Ishikawa (cell line): ENCODE results near the gene RABGAP1L.

ENCODE experiments used
- CEBPB ChIP-seq: IDR thresholded peaks from 2 replicates; pipeline ENCODE4 v1.6.1; 2012
- CREB1 ChIP-seq: IDR thresholded peaks from 2 replicates; pipeline ENCODE4 v1.6.1; 2012; ENCODE audit warnings: low read depth
- EGR1 ChIP-seq: IDR thresholded peaks from 2 replicates; pipeline ENCODE4 v1.6.1; 2012
- EP300 ChIP-seq: IDR thresholded peaks from 2 replicates; pipeline ENCODE4 v1.6.1; 2012; ENCODE audit warnings: borderline replicate concordance
- FOXM1 ChIP-seq: IDR thresholded peaks from 2 replicates; pipeline ENCODE4 v1.6.1; 2012; ENCODE audit warnings: low read depth, borderline replicate concordance
- NFIC ChIP-seq: IDR thresholded peaks from 2 replicates; pipeline ENCODE4 v1.6.1; 2012
- RAD21 ChIP-seq: IDR thresholded peaks from 2 replicates; pipeline ENCODE4 v1.6.1; 2012; ENCODE audit warnings: low read depth
- REST ChIP-seq: IDR thresholded peaks from 2 replicates; pipeline ENCODE4 v1.6.1; 2012; ENCODE audit warnings: low read depth, mild to moderate bottlenecking
- TAF1 ChIP-seq: IDR thresholded peaks from 2 replicates; pipeline ENCODE4 v1.6.1; 2012; ENCODE audit warnings: low read depth, mild to moderate bottlenecking
- TCF12 ChIP-seq: IDR thresholded peaks from 2 replicates; pipeline ENCODE4 v1.6.1; 2012; ENCODE audit warnings: low read depth
- TEAD4 ChIP-seq: IDR thresholded peaks from 2 replicates; pipeline ENCODE4 v1.6.1; 2012
- YY1 ChIP-seq: IDR thresholded peaks from 2 replicates; pipeline ENCODE4 v1.6.1; 2012; ENCODE audit warnings: low read depth
- ZBTB7A ChIP-seq: IDR thresholded peaks from 2 replicates; pipeline ENCODE4 v1.6.1; 2012; ENCODE audit warnings: low read depth
- TF ChIP-seq, protein P1 (sequence below): IDR thresholded peaks from 2 replicates; pipeline ENCODE4 v1.6.1; 2012
- TF ChIP-seq, protein P2 (sequence below): IDR thresholded peaks from 2 replicates; pipeline ENCODE4 v1.6.1; 2012

Gene RABGAP1L

DNA sequence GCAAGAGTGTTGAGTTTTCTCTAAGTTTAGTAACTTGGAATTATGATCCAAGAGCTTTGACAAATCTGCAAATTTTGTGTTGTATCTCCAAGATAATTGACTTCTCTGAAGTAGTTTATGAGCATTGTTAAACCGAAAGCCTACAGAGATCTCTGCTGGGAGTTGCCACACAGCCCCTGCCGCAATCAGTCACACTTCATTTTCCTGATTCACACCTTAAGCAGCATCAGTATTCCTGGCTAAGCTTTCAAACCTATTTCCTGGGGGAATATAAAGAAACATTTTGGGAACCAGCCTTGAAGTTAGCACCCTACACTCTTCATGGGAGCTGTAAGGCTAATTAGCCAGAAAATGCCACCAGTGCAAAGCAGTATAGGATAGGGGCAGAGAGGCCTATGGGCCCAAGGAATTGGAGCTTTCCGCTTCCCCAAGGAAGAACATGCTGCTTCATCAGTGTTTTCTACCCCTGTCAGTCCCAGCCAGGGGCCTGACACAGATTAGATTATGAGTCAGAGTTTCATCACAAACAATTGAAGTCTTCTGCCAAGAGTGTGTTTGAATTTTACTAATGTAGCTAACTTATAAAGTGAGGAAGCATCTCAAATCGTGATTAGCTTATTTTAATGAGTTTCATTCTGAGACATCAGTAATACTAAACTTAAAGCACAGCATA, 817.3 kb downstream of the RABGAP1L start:
- no peak for TF ChIP-seq TCF12
- TF ChIP-seq TEAD4, result no peak
- TF ChIP-seq, protein P1, sequence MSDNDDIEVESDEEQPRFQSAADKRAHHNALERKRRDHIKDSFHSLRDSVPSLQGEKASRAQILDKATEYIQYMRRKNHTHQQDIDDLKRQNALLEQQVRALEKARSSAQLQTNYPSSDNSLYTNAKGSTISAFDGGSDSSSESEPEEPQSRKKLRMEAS, result no peak
- TF ChIP-seq CEBPB, result 0 out of 2 replicates have a peak, but pooled peaks have one; percentile 28
- no peak for TF ChIP-seq TAF1
- no peak for TF ChIP-seq ZBTB7A

DNA sequence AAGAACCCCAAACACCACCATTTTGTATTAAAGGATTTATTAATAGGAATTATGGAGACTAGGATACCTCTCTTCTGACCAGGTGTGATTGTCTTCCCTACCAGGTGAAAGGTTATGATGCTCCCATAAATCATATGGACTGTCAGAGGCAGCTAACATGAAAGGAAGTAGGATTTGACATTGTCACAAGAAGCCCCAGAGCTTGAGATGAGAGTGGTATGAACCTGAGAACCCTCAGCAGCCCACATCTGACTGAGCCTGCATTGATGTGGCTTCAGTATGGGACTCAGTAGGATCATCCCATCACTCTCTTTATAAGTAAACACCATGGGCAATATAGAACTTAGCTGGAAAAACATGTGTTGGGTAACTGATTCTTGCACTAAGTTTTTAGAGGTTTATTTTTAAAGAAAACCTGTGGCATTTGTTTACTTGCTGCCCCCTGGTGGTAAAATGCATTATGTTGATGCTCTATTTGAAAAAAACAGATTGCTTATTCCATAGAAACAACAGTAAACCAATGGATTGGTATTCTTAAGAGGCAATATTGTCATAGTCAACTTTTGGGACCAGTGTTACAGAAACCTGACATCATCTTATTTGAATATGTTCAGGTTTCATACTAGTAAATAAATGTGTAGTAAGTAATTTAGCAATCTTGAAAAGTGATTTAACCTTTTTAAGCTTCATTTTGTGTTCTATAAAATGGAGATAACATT, 823.8 kb downstream of the RABGAP1L start:
- TF ChIP-seq TCF12 (no peak), RAD21 (peak; percentile 66)

DNA sequence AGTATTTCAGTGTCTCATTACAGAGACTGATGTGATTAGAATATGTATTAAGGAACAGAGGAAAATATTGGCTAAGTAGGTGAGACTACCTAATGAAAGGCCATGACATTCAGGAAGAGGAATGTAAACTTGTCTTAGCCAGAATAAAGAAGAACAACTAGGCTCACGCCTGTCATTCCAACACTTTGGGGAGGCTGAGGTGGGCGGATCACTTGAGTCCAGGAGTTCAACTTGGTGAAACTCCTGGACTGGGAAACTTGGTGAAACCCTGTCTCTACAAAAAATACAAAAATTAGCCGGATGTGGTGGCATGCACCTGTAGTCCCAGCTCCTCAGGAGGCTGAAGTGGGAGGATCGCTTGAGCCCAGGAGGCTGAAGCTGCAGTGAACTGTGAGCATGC, 825.6 kb downstream of the RABGAP1L start:
- no peak for TF ChIP-seq YY1
- TF ChIP-seq ZBTB7A, result no peak
- no peak for TF ChIP-seq CREB1
- TF ChIP-seq EGR1, result no peak
- no peak for TF ChIP-seq TAF1
- TF ChIP-seq, protein P2, sequence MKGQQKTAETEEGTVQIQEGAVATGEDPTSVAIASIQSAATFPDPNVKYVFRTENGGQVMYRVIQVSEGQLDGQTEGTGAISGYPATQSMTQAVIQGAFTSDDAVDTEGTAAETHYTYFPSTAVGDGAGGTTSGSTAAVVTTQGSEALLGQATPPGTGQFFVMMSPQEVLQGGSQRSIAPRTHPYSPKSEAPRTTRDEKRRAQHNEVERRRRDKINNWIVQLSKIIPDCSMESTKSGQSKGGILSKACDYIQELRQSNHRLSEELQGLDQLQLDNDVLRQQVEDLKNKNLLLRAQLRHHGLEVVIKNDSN, result no peak
- TF ChIP-seq RAD21, result no peak
- TF ChIP-seq, protein P1, result no peak
- TF ChIP-seq TEAD4, result no peak
- TF ChIP-seq TCF12, result no peak
- no peak for TF ChIP-seq NFIC
- no peak for TF ChIP-seq REST
- TF ChIP-seq CEBPB, result no peak
- TF ChIP-seq FOXM1, result no peak
- no peak for TF ChIP-seq EP300

GRCh38 chr1:174988539-174988938, 829.2 kb downstream of the RABGAP1L start:
- TF ChIP-seq RAD21 (no peak), NFIC (no peak), TAF1 (no peak), FOXM1 (no peak)
- TF ChIP-seq, protein P1, result no peak

DNA sequence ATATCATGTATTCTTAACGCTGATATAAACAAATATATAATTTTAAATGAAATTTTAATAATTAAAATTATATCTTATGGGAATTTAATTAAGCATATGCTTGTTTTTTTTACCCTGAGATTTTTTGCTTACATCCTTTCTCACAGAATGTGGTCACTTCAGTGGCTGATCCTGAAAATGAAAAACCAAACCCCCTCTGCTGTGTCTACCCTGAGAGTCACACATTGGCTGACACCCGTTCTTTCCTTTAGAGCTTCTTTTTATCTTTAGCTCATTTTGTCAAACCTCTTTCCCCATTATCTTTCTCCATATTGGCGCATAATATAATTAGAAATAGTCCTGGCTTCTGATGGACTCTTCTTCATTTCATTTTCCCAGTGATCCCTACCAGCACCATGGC, 829.7 kb downstream of the RABGAP1L start:
- TF ChIP-seq TAF1 (no peak), EP300 (no peak), REST (no peak), NFIC (no peak), CREB1 (no peak), ZBTB7A (no peak)

- no peak for TF ChIP-seq ZBTB7A
- TF ChIP-seq, protein P2, result no peak
- TF ChIP-seq EGR1, result no peak
- no peak for TF ChIP-seq TEAD4
- no peak for TF ChIP-seq RAD21
- no peak for TF ChIP-seq TCF12
- no peak for TF ChIP-seq CEBPB
These were observed 830.4 kb downstream of the RABGAP1L start for GRCh38 chr1:174989536-174990220.
